Astrocyte (in vitro differentiated cells and primary cell): ENCODE results near the gene PHETA2. TPM values are rescaled to one million over a fixed set of nuclear protein-coding genes. Genes with fewer than 3 reads are reported as not detected.
A peak's percentile ranks its signal among the peaks of the same experiment; 100 is the strongest.

ENCODE experiments used
- DNase-seq: peaks from one replicate; pipeline ENCODE4 v3.0.0-alpha.2; 2010; ENCODE audit warnings: low read depth
- FAIRE-seq: peaks from 2 replicates; lab custom pipeline; 2011; peaks lifted over from hg19 to GRCh38; lab: Jason Lieb, UNC
- H2AFZ ChIP-seq: 2 replicates; pipeline ENCODE4 v1.6.0; 2012; ENCODE audit warnings: low read depth, low read length, inconsistent platforms
- H3K27ac ChIP-seq: 2 replicates; pipeline ENCODE4 v1.5.1; 2011; ENCODE audit warnings: low read depth, low read length, inconsistent platforms
- H3K27me3 ChIP-seq: 2 replicates; pipeline ENCODE4 v1.6.0; 2011; ENCODE audit warnings: low read length, inconsistent platforms; ENCODE audit not compliant: insufficient read depth
- H3K36me3 ChIP-seq: 2 replicates; pipeline ENCODE4 v1.5.1; 2011; ENCODE audit warnings: low read length, inconsistent platforms; ENCODE audit not compliant: insufficient read depth
- H3K4me1 ChIP-seq: 2 replicates; pipeline ENCODE4 v1.5.1; 2011; ENCODE audit warnings: low read length, inconsistent platforms; ENCODE audit not compliant: insufficient read depth
- H3K4me2 ChIP-seq: 2 replicates; pipeline ENCODE4 v1.6.0; 2012; ENCODE audit warnings: low read length, inconsistent platforms
- H3K4me3 ChIP-seq: 2 replicates; pipeline ENCODE4 v1.5.1; 2011; ENCODE audit warnings: low read depth, mild to moderate bottlenecking, low read length, inconsistent platforms; ENCODE audit not compliant: insufficient read depth
- H3K79me2 ChIP-seq: 2 replicates; pipeline ENCODE4 v1.6.0; 2012; ENCODE audit warnings: mild to moderate bottlenecking, low read length, inconsistent platforms; ENCODE audit not compliant: insufficient read depth
- H3K9ac ChIP-seq: 2 replicates; pipeline ENCODE4 v1.6.0; 2012; ENCODE audit warnings: mild to moderate bottlenecking, low read length, inconsistent platforms
- H3K9me3 ChIP-seq: 2 replicates; pipeline ENCODE4 v1.5.1; 2012; ENCODE audit warnings: low read depth, mild to moderate bottlenecking, low read length, inconsistent platforms; ENCODE audit not compliant: insufficient read depth
- H4K20me1 ChIP-seq: 2 replicates; pipeline ENCODE4 v1.6.0; 2012; ENCODE audit warnings: low read length, inconsistent platforms; ENCODE audit not compliant: insufficient read depth
- H3K27ac Mint-ChIP-seq: one replicate; pipeline ENCODE4 v1.8.0; 2021; ENCODE audit warnings: mild to moderate bottlenecking, mixed read lengths; ENCODE audit not compliant: unreplicated experiment
- H3K27me3 Mint-ChIP-seq: one replicate; pipeline ENCODE4 v1.8.0; 2021; ENCODE audit warnings: low read depth, mixed read lengths; ENCODE audit not compliant: unreplicated experiment
- H3K36me3 Mint-ChIP-seq: one replicate; pipeline ENCODE4 v1.8.0; 2021; ENCODE audit warnings: low read depth, mixed read lengths; ENCODE audit not compliant: unreplicated experiment
- H3K4me1 Mint-ChIP-seq: one replicate; pipeline ENCODE4 v1.8.0; 2021; ENCODE audit warnings: low read depth, mixed read lengths; ENCODE audit not compliant: unreplicated experiment
- H3K4me3 Mint-ChIP-seq: one replicate; pipeline ENCODE4 v1.8.0; 2021; ENCODE audit warnings: mild to moderate bottlenecking, moderate library complexity, mixed read lengths; ENCODE audit not compliant: unreplicated experiment
- H3K9me3 Mint-ChIP-seq: one replicate; pipeline ENCODE4 v1.8.0; 2021; ENCODE audit warnings: mild to moderate bottlenecking, mixed read lengths; ENCODE audit not compliant: unreplicated experiment
- CTCF ChIP-seq: IDR thresholded peaks from 2 replicates; pipeline ENCODE4 v1.5.1; 2011; ENCODE audit warnings: low read depth, mild to moderate bottlenecking, inconsistent platforms, low read length, moderate library complexity; ENCODE audit not compliant: insufficient read depth
- EZH2 ChIP-seq: IDR thresholded peaks from 2 replicates; pipeline ENCODE4 v1.6.1; 2012; ENCODE audit warnings: mild to moderate bottlenecking, low read length, inconsistent platforms; ENCODE audit not compliant: insufficient read depth
- total RNA-seq: library from RNA; stranded (reverse); gene quantifications from 2 replicates; pipeline ENCODE4 v1.2.1, GENCODE V29; 2021

The PHETA2 gene
- total RNA-seq, 1 donor from 2014 or later = 0.18 TPM

- Histone ChIP-seq H3K9ac (no peak overlapping the region), H4K20me1 (peaks cover 16% of the 10 kb centered on the region), H3K9me3 (no peaks in the 10 kb centered on the region), H3K79me2 (peaks cover 33% of the 10 kb centered on the region), H3K4me2 (no peak overlapping the region), H3K27me3 (no peaks in the 10 kb centered on the region), H2AFZ (no peak overlapping the region), H3K4me1 (peaks cover 15% of the 10 kb centered on the region), H3K36me3 (peaks cover 21% of the 10 kb centered on the region), H3K27ac (no peak overlapping the region), H3K4me3 (no peak overlapping the region)
- Mint-ChIP-seq H3K36me3 (peaks cover 11% of the 10 kb centered on the region), H3K4me3 (no peak overlapping the region), H3K27ac (no peak overlapping the region), H3K4me1 (no peaks in the 10 kb centered on the region), H3K9me3 (no peaks in the 10 kb centered on the region), H3K27me3 (no peaks in the 10 kb centered on the region)
- FAIRE-seq = no peak
- DNase-seq = no peak
- TF ChIP-seq EZH2 = no peak
- TF ChIP-seq CTCF = no peak
Observed at GRCh38 chr22:42083119-42083518, 9.1 kb downstream of the PHETA2 start.

GRCh38 chr22:42084874-42085273, 10.8 kb downstream of the PHETA2 start:
- H3K27me3 ChIP-seq = no peaks in the 10 kb centered on the region
- H3K27ac ChIP-seq = no peak overlapping the region
- H2AFZ ChIP-seq = no peak overlapping the region
- H3K4me2 ChIP-seq = no peak overlapping the region
- H3K27me3 Mint-ChIP-seq = no peaks in the 10 kb centered on the region
- no peak overlapping the region for H3K4me3 ChIP-seq
- peaks cover 28% of the 10 kb centered on the region for H4K20me1 ChIP-seq
- H3K9ac ChIP-seq = no peak overlapping the region
- peaks cover 19% of the 10 kb centered on the region for H3K36me3 Mint-ChIP-seq
- peaks cover 50% of the 10 kb centered on the region for H3K79me2 ChIP-seq
- no peak overlapping the region for H3K4me3 Mint-ChIP-seq
- DNase-seq = no peak
- FAIRE-seq = no peak
- TF ChIP-seq CTCF = no peak
- no peak for TF ChIP-seq EZH2
- peaks cover 5% of the 10 kb centered on the region for H3K9me3 Mint-ChIP-seq
- peaks cover 7% of the 10 kb centered on the region for H3K4me1 ChIP-seq
- no peaks in the 10 kb centered on the region for H3K9me3 ChIP-seq
- H3K27ac Mint-ChIP-seq = no peak overlapping the region
- peaks cover 21% of the 10 kb centered on the region for H3K36me3 ChIP-seq
- no peaks in the 10 kb centered on the region for H3K4me1 Mint-ChIP-seq

- Mint-ChIP-seq H3K27ac (no peak overlapping the region), H3K27me3 (no peaks in the 10 kb centered on the region), H3K4me3 (no peak overlapping the region), H3K4me1 (no peaks in the 10 kb centered on the region), H3K9me3 (peaks cover 6% of the 10 kb centered on the region), H3K36me3 (peaks cover 22% of the 10 kb centered on the region)
- Histone ChIP-seq H2AFZ (no peak overlapping the region), H3K9me3 (no peaks in the 10 kb centered on the region), H3K36me3 (peaks cover 21% of the 10 kb centered on the region), H3K27me3 (no peaks in the 10 kb centered on the region), H3K79me2 (peaks cover 48% of the 10 kb centered on the region), H3K4me2 (no peak overlapping the region), H3K4me1 (no peaks in the 10 kb centered on the region), H3K27ac (no peak overlapping the region), H3K4me3 (no peak overlapping the region), H4K20me1 (peaks cover 28% of the 10 kb centered on the region), H3K9ac (no peak overlapping the region)
- DNase-seq (no peak), FAIRE-seq (peak; percentile 32)
- TF ChIP-seq EZH2 (no peak), CTCF (no peak)
Observed at GRCh38 chr22:42086051-42086450, 12.0 kb downstream of the PHETA2 start.
